GM18505 (cell line): ENCODE measurements around the gene U2AF1.
"Not testable (repeated sequence)": the region's sequence is repeated elsewhere in the genome, so short reads cannot be mapped to it uniquely, and the experiment has no call there.

Source experiments
- ATAC-seq: cut with Tn5 transposase; IDR thresholded peaks from one replicate; pipeline ENCODE4 v1.9.1; 2021; ENCODE audit not compliant: unreplicated experiment

U2AF1 gene

DNA sequence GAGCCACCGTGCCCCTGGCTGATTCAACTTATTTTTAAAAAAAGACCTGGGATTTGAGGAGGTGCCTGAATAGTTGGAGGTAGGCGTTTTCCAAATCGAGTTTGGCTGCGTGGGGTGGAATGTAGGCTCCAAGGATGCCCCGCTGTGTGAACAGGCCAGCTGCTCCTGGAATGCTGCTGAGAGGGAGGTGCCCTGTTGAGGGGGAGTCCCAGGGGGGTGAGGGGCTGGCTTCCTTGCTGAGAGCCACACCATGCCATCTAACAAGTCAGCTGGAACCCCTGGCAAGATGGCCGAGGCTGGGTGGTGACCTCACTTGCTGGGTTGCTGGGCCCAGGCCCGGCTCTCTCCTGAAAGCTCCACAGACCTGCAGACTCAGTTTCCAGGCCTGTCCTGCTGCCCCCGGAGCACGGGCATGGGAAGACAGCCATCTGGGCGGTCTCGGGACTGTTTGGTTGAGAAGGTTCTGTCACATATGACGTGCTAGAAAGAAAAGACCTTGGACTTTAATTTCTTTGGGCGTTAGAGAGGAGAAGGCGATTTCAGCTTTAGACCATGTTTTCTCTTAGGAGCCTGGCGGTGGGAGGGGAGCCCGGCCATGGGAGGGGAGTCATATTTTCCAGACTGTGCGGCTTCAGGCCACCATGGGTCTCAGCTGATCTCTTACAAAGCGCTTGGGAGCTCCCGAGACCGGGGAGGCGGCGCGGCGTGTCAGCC is 24.6 kb downstream of the U2AF1 start:
- ATAC-seq, result not testable (repeated sequence)

DNA sequence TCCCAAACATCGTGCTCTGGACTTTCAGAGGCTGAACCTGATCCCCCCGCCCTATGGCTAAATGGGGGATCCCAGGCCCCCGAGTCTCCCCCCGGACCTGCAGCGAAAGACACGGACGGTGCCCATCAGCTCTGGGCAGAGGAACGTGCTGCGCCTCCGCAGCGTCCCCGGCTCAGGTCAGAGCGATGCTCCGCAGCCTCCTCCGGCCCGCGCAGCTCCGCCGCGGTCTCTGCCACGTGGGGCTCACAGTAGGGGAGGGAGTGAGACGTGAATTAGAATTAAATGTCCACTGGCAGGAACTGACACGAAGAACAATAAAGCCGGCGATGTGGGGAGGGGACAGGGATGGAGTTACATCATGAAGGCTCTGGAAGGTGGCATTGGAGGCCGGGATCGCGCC is 30.7 kb downstream of the U2AF1 start:
- not testable (repeated sequence) for ATAC-seq

DNA sequence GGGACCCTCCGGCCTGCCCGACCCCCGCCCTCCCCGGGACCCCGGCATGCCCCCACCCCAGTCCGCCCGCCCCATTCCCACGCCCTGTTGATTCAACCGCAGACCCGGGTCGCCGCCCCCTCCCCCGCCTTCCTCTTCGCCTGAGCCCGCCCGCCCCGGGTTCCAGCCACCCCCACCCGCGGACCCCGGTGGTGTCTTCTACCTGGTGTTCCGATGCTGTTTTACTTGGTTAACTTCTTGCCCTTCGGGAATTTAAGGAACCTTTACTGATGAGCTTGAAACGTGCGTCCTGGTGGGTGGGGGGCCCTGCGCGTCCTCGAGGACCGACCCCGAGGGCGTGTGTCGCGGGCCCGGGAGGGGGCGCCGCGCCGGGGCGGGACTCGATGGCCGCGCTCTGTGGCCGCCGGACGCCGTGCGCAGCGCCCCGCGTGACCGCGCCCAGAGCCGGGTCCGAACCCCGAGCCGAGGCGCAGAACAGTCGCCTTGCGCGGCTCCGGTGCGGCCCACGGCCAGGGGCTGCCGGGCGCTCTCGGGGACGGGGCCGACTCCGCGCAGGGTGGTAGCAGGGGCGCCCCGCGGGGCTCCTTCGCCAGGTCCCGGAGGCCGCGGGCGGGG is 31.2 kb downstream of the U2AF1 start:
- ATAC-seq, result not testable (repeated sequence)

DNA sequence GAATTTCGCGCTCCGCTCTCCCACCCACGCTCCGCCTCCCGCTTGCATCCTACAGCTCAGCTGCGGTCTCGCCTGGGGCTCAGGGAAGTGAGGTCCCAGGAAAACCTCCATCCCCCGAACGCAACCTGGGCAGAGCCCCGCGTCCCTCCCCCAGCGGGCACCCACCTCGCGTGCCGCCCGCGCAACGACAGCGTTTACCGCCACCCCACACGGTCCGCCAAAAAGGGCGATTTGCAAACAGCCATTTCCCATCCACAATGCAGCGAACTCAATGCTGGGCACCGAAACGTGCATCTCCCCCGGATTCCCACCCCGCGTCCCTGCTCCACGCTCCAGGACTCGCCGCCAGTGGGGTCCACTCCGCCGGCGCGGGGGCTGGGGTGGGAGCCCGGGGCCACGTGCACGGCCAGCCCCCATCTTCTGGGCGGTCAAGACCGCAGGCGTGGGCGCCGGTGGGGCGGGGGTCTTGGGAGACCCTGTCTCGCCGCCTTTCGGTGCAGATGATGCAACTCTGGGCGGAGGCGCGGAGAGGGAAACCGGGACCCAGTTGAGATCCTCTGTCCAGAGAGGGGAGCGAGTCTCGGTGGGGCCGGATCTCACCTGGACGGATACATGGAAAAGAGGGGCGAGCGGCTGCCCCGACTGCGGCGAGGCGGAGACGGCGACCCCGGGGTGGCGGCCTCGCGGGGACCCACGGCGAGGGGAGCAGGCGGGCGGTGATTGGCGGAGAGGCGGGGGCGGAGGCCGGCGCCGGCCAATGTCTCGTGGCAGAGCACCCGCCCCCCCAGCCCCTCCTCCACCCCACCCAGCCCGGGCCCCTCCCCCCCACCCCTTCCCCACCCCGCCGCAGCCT is 32.0 kb downstream of the U2AF1 start, which contains the start of gene CBS:
CBS (minus strand) TSS at position 666 of the 853 bp plus-strand sequence. CDS start 3,642 bp downstream, outside the sequence.
- not testable (repeated sequence) for ATAC-seq

DNA sequence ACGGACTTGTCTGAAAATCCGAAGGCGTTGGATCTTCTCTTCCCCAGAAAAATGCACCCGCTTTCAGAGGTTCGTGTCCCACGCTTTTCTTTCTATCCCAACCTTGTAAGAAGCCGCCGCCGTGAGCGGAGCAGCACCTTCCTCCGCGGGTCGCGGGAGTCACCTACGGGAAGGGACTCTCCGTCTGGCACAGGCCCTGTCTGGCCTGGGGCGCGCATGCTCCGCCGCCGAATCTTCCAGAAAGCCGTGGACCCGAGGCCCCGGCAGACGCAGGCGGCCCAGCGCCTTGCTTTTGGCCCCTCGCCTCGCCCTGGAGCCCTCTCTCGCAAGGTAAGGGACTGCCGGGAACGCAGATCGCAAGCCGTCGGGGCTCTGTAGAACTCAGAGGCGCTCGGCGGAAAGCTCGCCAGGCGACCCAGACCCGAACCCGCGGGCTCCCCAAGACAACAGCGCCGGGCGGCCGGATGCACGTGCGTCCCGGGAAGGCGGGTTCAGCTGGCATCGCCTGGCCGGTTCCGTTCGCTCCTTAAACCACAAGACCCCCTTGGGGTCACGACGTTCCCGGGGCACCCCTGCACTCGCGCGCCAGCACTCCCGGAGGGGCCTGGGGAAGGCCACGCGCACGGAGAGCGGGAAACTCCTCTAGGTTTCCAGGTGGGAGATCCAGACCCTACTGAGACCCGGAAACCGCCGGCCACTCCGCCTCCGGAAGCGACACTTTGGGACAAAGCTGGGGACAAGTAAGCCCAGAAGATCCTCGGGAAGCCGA is 32.8 kb downstream of the U2AF1 start:
- ATAC-seq, result not testable (repeated sequence)

DNA sequence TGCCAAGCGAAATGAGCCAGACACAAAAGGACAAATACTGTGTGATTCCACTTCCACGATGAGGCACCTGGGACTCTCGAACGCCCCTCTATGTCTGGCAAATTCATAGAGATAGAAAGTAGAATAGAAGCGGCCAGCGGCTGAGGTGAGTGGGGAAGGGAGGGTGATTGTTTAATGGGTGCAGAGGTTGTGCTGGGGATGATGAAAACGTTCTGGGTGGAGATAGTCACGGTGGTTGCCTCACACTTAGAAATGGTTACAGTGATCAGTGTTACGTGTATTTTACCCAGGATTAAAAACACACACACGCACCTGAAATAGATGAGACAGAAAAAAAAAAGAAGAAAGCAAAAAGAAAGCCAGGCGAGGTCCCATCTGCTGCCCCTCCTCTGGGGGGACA is 34.6 kb downstream of the U2AF1 start:
- not testable (repeated sequence) for ATAC-seq

DNA sequence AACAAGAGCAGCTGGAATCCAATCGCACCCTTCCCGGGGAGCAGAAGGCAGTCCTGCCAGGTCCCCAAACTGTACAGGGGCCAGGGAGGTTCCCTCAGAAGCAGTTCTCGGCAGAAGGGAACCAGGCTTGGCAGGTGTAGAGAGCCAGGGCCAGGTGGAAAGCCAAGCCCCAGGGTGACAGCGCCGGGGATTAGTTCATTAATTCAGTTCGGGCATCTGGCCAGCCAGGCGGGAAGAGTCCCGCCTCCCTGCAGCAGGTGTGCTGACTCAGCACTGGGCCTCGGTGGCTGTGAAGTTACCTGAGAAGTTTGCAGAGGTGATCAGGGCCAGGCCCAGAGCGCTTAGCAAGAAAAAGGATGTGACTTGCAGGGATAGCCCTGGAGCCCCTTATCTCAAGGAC is 37.7 kb downstream of the U2AF1 start:
- ATAC-seq, result not testable (repeated sequence)

DNA sequence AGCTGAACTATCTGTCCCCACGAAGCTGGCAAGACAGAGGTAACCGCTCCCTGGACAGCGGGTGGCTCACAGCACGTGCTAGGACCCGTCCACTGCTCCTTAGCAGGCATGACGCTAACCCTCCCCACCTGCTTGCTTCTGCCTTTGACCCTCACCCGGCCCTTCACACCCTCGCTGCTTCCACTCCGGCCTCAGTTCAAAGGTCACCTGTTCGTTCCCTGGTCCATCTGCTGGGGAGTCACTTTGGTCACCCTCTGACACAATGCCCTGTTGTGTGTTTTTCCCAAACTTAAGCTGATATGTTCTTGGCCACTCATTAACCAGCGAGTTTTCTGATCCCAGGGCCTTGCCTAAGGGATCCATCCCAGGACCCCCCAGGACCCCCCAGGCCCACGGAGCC is 39.3 kb downstream of the U2AF1 start:
- ATAC-seq, result not testable (repeated sequence)

DNA sequence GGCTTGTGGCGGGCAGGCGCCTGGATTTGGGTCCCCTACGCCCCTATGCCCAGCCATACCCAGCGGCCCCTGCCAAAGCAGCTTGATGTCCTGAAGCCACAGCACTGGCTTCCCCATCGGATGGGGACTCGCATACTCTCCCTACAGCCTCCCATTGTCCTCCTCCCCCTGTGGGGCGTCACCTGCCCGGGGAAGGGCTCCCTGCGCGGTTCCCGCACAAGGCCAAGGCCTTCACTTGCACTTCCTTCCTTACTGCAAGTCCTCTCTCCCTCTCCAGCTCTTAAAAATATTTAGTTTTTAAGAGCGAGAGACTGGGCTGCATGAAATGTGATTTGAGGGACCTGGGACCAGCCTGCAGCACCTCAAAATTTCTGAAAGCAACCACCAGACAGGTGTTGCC is 40.7 kb downstream of the U2AF1 start:
- not testable (repeated sequence) for ATAC-seq

DNA sequence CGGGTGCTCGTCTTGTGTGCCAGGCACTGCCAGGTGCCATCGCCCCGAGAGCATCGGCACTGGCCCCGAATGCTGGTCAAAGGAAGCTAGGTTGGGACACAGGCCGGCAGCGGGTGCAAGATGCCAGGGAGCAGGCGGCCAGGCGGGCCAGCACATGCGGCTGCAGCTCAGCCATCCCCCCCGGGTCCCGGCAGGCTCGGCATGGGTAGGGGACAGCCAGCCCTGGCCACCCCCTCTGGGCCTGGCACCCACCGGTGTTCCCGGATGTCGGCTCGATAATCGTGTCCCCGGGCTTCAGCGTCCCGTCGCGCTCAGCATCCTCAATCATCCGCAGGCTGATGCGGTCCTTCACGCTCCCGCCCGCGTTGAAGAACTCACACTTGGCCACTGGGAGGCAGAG is 41.4 kb downstream of the U2AF1 start:
- not testable (repeated sequence) for ATAC-seq

DNA sequence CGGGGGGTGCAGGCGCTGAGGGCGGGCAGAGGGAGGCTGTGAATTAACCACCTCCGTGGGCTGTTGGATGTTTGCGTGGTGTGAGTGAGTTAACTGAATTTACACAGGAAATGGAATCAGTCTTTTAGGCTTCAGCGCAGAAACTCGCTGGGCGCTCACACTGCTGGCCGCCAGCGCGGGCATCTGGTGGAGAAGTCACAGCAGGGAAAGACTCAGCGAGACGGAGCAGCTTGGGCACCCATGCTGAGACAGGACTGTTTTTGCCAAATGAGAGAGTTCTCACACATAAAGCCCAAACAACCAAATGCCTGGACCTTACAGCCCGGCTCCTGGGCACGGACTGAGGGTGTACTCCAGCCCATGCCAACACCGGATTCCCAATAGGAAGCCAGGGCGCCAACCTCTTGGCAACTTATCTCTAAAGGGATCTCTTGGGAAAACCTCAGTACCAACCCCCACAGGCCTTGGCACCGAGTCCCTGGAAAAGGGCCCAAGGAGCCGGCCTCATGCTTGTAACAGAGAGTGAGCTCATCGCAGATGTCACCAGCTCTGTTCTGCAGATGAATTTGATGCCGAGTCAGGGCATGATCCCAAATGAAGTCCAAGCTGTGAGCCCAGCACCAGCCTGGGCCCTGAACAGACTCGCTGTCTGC is 43.0 kb downstream of the U2AF1 start:
- not testable (repeated sequence) for ATAC-seq

DNA sequence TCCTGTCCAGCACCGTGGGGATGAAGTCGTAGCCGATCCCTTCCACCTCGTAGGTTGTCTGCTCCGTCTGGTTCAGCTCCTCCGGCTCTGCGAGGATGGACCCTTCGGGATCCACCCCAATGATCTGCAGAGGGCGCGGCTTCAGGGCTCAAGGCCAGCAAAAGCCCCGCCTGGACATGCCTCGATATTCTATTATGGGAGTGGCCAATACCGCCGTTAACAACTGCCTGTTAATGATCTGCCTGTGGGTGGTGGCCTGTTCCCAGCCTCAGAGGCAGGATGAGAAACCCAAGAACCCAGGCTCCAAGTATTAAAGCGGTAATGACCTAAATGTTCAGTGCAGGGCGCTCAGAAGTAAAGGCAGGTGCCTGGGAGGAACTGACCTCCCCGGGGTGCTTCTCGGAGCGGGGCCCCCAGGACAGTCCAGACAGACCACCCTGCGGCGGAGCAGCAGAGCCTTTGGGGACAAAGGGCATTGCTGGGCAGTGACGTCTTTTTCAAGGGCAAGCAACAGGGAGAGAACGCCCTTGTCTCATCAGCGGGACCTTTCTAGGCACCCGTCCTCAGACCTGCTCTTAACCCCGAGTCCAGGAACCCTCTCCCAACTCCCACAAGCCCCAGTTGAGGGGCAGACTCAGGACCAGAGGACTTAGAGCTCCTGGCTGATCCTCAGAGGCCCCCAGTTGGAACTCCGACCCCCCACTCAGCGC is 44.3 kb downstream of the U2AF1 start:
- not testable (repeated sequence) for ATAC-seq

DNA sequence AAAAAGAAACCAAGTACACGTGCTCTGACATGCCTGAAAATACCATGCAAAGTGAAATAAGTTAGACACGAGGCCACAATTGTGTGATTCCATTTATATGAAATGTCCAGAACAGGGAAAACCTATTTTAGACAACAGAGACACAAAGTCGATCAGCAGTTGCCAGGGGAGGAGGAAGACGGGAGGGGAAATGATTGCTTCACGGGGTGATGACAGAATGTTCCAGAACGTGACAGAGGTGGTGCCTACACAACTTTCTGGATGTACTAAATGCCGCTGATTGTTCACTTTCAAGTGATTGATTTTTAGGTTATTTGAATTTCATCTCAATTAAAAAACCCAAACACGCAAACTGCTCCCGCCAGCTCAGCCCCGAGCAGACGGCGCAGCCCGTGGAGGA is 54.3 kb downstream of the U2AF1 start:
- ATAC-seq, result not testable (repeated sequence)

DNA sequence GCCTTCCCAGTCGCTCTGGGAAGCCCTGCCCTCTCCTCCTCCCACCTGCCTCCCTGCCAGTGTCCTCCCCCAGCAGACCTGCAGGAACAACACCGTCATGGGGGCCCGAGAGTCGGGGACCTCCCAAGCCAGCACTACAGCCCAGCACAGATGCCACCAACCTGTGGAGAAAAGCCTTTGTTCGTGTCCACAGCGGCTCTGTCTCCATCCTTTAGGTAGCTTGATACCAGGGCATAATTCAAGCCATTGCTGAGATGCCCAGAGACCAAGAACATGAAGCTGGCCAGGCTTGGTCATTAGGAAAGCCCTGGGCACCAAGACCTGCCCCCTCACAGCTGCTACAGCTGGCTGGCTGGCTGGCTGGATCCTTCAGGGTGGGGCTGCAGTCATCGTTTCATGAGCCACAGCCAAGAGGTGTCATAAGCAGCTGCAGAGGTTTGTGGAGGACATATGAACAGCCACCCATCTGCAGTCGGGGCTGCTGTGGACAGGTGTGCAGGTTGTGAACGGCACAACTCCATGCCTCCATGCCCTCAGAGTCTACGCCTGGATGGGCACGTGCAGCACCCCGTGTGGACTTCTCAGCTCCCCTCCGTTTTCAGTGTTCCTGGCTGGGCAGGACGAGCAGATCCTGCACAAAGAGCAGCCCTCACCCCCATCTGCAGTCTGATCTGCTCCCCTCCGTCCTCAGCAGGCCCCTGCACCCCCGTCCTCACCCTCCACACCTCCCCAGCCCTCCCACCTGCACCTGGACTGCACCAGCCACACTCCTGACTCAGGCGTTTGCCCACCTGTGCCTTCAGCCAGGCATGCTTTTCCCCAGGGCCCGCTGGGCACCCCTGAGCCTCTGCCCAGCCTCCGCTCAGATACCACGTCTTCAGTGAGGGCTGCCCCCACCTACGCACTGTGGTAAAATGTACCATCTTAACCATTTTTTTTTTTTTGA is 61.2 kb downstream of the U2AF1 start:
- not testable (repeated sequence) for ATAC-seq

DNA sequence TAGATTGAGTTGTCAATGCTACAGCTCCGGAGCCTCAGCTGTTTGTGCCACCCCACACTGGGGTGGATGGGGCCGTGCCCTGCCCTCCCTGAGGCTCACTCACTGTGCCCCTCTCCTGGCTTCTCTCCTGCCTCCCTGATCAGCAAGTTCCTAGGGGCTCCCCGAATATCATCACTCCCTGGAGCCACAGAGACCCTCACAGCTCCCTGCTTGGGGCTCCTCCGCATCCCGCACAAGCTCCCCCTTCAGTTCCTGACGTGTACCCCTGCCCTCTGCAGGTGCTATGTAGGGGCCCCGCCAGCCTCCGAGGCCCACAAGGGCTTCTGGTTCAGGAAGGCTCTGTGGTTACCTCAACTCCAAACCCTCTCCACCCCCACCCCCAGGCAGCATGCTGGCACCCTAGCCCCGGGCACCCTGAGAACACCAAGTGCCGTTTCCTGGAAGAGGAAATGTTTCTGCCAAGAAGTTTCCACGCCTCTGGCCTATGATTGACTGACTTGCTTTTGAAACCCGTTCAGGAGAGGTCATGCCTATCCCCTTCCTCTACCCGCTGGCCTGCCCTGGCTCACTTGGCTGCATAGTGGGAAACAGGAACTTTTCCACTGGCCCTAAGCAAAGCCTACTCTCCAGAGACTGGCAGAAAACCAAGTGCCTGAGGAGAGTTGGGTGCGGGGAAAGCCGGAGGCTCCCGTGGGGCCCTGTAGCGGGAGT is 62.0 kb downstream of the U2AF1 start:
- ATAC-seq, result not testable (repeated sequence)

DNA sequence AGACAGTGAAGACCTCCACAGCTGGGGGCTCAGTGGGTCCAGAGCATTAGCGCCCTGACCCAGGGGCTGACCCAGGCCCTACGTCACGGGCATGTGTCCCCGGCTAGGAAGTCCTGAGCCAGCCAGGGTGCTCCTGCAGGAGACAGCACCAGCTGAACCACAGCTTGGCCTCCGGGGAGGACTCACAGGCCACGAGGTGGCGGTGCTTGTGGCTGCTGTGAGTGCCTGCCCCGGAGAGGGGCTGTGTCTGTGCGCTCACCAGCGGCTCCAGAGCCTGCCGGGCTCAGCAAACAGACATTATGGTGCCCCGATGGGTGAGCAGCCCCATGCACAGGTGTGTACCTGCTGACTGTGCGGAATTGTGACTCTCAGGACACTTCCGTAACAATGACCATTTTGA is 62.8 kb downstream of the U2AF1 start:
- ATAC-seq, result not testable (repeated sequence)

DNA sequence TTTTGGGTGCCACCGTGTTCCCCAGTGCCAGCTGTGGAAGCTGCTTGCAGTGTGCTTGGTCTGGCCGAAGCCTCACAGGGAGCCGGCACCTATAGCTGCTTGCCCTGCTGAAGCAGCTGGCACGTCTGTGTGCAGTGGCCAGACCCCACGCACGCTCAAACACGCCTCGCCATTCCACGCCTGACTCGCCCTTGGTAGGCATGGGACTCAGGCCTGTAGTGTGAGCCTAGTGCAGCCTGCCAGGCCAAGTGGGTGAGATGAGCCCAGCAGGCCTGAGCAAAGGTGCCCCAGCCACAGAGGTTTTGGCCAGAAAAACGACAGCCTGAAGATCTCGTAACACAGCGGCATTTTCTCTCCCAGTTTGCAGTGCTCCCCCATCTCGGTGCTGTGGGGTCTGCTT is 64.1 kb downstream of the U2AF1 start:
- not testable (repeated sequence) for ATAC-seq
